Sigmoid colon (tissue), 4 donors: ENCODE results near the gene MACROD2.

Source experiments
- CTCF ChIP-seq, 4 experiments: fragments of 450-650 bp in 3 of 4; fragments of 200-600 bp in 1 of 4; IDR thresholded peaks; one replicate each; pipeline ENCODE4 v1.5.1; 2016 to 2019; ENCODE audit warnings: antibody characterized with exemption in 4 of 4, mild to moderate bottlenecking in 3 of 4, moderate library complexity in 2 of 4
- EP300 ChIP-seq, 4 donors: sonication (generic); formaldehyde crosslinking; IDR thresholded peaks; one replicate each; pipeline ENCODE4 v1.6.1; 2017; ENCODE audit warnings: antibody characterized with exemption in 4 of 4
- POLR2A ChIP-seq, 2 donors: fragments of 450-650 bp; IDR thresholded peaks; one replicate each; pipeline ENCODE4 v1.6.1; 2016; ENCODE audit warnings: antibody characterized with exemption in 2 of 2, mild to moderate bottlenecking in 2 of 2, moderate library complexity in 2 of 2
- POLR2AphosphoS5 ChIP-seq, 4 donors: sonication (generic); formaldehyde crosslinking; IDR thresholded peaks; one replicate each; pipeline ENCODE4 v1.6.1; 2017; ENCODE audit warnings: antibody characterized with exemption in 4 of 4

DNA sequence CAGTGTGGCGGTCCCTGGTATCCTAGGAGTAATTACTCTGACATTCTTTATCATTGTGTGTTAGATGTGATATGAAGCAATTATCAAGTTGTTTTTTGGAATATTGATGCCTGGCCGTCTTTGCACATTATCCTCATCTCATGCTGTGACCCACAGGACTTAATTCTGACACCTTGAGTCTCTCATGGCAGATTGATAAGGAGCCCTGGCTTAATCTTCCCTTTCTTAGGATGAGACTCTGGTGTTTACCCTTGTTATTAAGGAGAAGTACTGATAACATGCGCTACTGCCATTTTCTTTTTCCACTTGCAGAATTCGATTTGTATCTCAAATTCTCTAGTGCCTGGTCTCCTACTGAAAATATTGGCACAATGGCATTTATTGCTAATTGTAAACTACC lies 1597.8 kb downstream of the MACROD2 start:
- no peak for TF ChIP-seq EP300 (IDR thresholded peaks at IDR 0.05)
- no peak for TF ChIP-seq CTCF (IDR thresholded peaks at IDR 0.05)
- no peak for TF ChIP-seq POLR2A (IDR thresholded peaks at IDR 0.05)
- no peak for TF ChIP-seq POLR2AphosphoS5 (IDR thresholded peaks at IDR 0.05)
